Loucy (cell line): ENCODE data around the gene ANKRD63.

Source experiments
- EZH2phosphoT487 ChIP-seq: fragments of 200-600 bp; IDR thresholded peaks from 2 replicates; pipeline ENCODE4 v1.6.1; 2018; ENCODE audit warnings: antibody characterized with exemption, mild to moderate bottlenecking, moderate library complexity, borderline replicate concordance
- TF ChIP-seq, protein P1 (sequence below): fragments of 200-600 bp; sonication (generic); conservative IDR thresholded peaks from 2 replicates; pipeline ENCODE4 v1.5.1; 2014; ENCODE audit warnings: mild to moderate bottlenecking, antibody characterized with exemption, low read length

GRCh38 chr15:40295297-40295696 is 12.4 kb upstream of the ANKRD63 start:
- TF ChIP-seq, protein P1, sequence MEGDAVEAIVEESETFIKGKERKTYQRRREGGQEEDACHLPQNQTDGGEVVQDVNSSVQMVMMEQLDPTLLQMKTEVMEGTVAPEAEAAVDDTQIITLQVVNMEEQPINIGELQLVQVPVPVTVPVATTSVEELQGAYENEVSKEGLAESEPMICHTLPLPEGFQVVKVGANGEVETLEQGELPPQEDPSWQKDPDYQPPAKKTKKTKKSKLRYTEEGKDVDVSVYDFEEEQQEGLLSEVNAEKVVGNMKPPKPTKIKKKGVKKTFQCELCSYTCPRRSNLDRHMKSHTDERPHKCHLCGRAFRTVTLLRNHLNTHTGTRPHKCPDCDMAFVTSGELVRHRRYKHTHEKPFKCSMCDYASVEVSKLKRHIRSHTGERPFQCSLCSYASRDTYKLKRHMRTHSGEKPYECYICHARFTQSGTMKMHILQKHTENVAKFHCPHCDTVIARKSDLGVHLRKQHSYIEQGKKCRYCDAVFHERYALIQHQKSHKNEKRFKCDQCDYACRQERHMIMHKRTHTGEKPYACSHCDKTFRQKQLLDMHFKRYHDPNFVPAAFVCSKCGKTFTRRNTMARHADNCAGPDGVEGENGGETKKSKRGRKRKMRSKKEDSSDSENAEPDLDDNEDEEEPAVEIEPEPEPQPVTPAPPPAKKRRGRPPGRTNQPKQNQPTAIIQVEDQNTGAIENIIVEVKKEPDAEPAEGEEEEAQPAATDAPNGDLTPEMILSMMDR: no peak
- TF ChIP-seq EZH2phosphoT487: no peak
